Measurements from ENCODE around the gene FAM222A. TPM values are rescaled to one million over a fixed set of nuclear protein-coding genes. Genes with fewer than 3 reads are reported as not detected.
A peak's percentile ranks its signal among the peaks of the same experiment; 100 is the strongest.

FAM222A gene
- total RNA-seq, 1 experiment from 2014 or later: 2.8 TPM

DNA sequence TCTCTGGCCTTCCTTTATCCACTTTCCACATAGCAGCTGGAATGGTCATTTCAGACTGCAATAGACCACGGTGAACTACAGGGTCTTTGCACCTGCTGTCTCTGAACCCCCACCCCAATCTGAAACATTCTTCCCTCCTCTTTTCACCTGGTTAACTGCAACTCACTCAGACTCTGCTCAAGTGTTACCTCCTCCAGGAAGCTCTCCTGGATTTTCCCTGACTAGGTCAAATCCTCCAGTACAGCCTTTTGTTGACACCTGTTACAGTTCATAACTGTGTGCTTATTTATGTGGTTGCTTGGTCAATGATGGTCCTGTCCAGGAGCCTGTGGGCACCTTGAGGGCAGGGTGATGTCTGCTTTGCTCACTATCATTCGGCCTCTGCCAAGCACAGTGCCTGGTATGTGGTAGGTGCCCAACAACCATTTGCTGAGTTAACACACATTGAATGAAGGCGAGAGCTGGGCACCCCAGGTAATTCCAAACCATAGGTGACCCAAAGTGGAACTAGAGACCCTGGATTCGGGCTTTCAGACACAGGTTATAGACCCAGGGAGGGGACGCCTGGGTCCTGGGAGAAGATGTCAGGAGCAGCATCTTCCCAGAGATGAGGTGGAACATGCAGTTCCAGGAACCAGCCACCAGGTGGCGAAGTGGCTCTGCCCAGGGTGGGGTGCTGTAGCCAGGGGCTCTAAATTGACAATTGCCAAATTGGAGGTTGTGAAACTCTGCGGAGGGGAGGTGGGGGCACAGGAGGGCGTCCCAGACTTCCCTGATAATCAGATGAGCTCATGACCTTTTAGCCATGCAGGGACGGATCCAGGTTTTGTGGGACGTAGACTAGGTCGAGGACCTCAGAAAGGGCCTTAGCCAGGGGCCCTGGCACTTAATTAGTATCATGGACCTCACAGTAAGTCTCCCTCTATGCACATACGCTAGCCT, 91.5 kb downstream of the FAM222A start:
- no CpG with 5 or more reads among the region's 12 CpGs for WGBS (ENCODE audit: extremely low coverage, insufficient read length, low lambda C conversion rate)
- H3K27me3 Mint-ChIP-seq (ENCODE audit: low read depth): no peaks in the 10 kb centered on the region

More for the DNA sequence above, 91.5 kb downstream of the FAM222A start:
- no peak overlapping the region for H3K4ac ChIP-seq (ENCODE audit: low read depth, low read length)
- no peaks in the 10 kb centered on the region for H3K79me1 ChIP-seq (ENCODE audit: insufficient read depth, low read depth, low read length, poor library complexity, severe bottlenecking)
- H3K27ac Mint-ChIP-seq: no peak overlapping the region
- H2BK120ac ChIP-seq (ENCODE audit: low read depth, low read length, poor library complexity, severe bottlenecking): no peak overlapping the region
- no peak overlapping the region for H2BK12ac ChIP-seq (ENCODE audit: insufficient read length, low read depth, low read length)
- H3K23me2 ChIP-seq (ENCODE audit: insufficient read length, low read depth, low read length, poor library complexity, severe bottlenecking): no peaks in the 10 kb centered on the region
- peaks cover 0 to 2% of the 10 kb centered on the region in 2 experiments; a peak in 2 of 4 replicates for H3K4me1 Mint-ChIP-seq
- no peaks in the 10 kb centered on the region for H3K9me3 ChIP-seq (ENCODE audit: control insufficient read depth, low read depth, low read length)
- H3K18ac ChIP-seq (ENCODE audit: insufficient read length, low read depth, low read length): no peak overlapping the region
- H3K56ac ChIP-seq (ENCODE audit: insufficient read length, low read depth, low read length): no peak overlapping the region
- no peak overlapping the region for H2AK5ac ChIP-seq (ENCODE audit: insufficient read length, low read length)
- no peak overlapping the region for H3K4me3 Mint-ChIP-seq
- H3K79me2 ChIP-seq (ENCODE audit: insufficient read depth, low read length): no peaks in the 10 kb centered on the region
- H2BK15ac ChIP-seq (ENCODE audit: low read depth, low read length): no peak overlapping the region
- no peaks in the 10 kb centered on the region for H3K4me1 ChIP-seq (ENCODE audit: insufficient read depth, low read length)
- TF ChIP-seq, protein P1, sequence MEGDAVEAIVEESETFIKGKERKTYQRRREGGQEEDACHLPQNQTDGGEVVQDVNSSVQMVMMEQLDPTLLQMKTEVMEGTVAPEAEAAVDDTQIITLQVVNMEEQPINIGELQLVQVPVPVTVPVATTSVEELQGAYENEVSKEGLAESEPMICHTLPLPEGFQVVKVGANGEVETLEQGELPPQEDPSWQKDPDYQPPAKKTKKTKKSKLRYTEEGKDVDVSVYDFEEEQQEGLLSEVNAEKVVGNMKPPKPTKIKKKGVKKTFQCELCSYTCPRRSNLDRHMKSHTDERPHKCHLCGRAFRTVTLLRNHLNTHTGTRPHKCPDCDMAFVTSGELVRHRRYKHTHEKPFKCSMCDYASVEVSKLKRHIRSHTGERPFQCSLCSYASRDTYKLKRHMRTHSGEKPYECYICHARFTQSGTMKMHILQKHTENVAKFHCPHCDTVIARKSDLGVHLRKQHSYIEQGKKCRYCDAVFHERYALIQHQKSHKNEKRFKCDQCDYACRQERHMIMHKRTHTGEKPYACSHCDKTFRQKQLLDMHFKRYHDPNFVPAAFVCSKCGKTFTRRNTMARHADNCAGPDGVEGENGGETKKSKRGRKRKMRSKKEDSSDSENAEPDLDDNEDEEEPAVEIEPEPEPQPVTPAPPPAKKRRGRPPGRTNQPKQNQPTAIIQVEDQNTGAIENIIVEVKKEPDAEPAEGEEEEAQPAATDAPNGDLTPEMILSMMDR (conservative IDR thresholded peaks at IDR 0.05): peak; percentile 98
- no peak overlapping the region for H4K91ac ChIP-seq (ENCODE audit: insufficient read length, low read depth, low read length)
- no peaks in the 10 kb centered on the region for H3K27me3 ChIP-seq (ENCODE audit: insufficient read depth, low read length)
- H2AFZ ChIP-seq (ENCODE audit: low read length): no peak overlapping the region
- no peak overlapping the region for H4K8ac ChIP-seq (replicated peaks; ENCODE audit: insufficient read length, low read depth, low read length)
- H4K20me1 ChIP-seq (ENCODE audit: control insufficient read depth, insufficient read depth, insufficient read length): no peaks in the 10 kb centered on the region
- no peak overlapping the region for H3K9ac ChIP-seq (ENCODE audit: extremely low read depth, insufficient read length, low read length)
- H3K9me3 Mint-ChIP-seq: no peaks in the 10 kb centered on the region
- no peak overlapping the region for H3T11ph ChIP-seq (ENCODE audit: low read length)
- no peak overlapping the region for H3K27ac ChIP-seq (ENCODE audit: insufficient read length, low read depth, low read length)
- H3K36me3 Mint-ChIP-seq (ENCODE audit: insufficient read depth in 1 of 3, low read depth in 3 of 3): peaks cover 0 to 2% (median 0%) of the 10 kb centered on the region in 3 experiments; a peak in 1 of 7 replicates
- no peak overlapping the region for H2BK20ac ChIP-seq (ENCODE audit: low read depth, low read length, poor library complexity, severe bottlenecking)
- H3K14ac ChIP-seq (ENCODE audit: insufficient read depth, low read length): no peak overlapping the region
- H3K23ac ChIP-seq (ENCODE audit: insufficient read length, low read depth, low read length): no peak overlapping the region
- H3K4me2 ChIP-seq (ENCODE audit: insufficient read depth, insufficient read length, low read length): no peak overlapping the region
- peak; percentile 77 for DNase-seq
- H4K5ac ChIP-seq (ENCODE audit: insufficient read length, low read depth, low read length): no peak overlapping the region
- no peak overlapping the region for H2BK5ac ChIP-seq (ENCODE audit: insufficient read length, low read length)

Data from H9 (cell line).